Stimulated activated CD8-positive, alpha-beta memory T cell treated with anti-CD3 and anti-CD28 coated beads, Interleukin-7, amount 100 ng/mL, for 24 hours (primary cell): ENCODE measurements around the gene CATSPERZ.

Source experiments
- DNase-seq: peaks from one replicate; pipeline ENCODE4 v3.0.0-alpha.2; 2020; ENCODE audit warnings: low read depth

Gene CATSPERZ

DNA sequence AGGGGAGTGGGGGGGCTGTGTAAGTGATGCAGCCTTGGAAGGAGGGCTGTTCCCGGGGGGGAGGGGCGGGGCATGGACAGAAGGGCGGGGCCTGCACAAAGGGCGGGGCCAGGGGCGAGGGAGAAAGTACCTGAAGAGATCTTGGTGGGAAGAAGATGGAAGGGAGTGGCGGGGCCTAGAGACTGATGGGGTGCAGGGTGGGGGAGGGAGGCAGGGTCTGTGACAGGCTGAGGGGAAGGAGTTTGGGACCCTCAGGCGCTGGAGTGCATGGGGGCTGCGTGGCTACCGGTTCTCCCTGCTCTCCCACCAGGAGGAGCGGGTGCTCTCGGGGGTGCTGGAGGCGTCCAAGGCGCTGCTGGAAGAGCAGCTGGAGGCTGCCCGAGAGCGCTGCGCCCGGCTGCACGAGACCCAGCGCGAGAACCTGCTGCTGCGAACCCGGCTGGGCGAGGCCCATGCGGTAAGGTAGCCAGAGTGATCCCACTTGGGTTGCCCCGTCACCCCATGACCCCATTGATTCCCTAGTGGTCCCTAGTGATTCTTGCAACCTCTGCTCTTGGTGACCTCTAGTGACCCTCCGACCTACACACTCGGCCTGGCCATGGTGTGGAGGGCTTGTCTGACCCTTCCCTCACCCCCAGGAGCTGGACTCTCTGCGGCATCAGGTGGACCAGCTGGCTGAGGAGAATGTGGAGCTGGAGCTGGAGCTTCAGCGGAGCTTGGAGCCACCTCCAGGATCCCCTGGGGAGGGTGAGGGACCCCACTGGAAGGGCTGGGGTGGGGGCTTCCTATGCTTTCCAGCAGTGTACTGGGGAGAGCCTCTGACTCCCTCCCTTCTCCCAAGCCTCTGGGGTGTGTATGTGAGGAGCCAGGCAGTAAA is 42.9 kb downstream of the CATSPERZ start:
- DNase-seq, result no peak

DNA sequence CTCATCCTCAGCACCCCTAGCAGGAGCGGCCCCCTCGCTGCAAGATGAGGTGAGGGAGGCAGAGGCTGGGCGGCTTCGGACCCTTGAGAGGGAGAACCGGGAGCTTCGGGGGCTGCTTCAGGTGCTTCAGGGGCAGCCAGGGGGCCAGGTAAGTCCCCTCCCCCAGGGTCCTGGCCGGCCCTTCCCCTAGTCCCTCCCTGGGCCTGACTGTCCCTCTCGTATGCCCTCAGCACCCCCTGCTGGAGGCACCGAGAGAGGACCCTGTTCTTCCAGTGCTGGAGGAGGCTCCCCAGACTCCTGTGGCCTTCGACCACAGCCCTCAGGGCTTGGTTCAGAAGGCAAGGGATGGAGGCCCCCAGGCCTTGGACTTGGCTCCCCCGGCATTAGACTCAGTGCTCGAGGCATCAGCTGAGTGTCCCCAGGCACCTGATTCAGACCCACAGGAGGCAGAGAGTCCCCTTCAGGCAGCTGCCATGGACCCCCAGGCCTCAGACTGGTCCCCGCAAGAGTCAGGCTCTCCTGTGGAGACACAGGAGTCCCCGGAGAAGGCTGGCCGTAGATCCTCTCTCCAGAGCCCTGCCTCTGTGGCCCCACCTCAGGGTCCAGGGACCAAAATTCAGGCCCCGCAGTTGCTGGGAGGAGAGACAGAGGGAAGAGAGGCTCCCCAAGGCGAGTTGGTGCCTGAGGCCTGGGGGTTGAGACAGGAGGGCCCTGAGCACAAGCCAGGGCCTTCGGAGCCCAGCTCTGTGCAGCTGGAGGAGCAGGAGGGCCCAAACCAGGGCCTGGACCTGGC is 43.8 kb downstream of the CATSPERZ start:
- DNase-seq, result no peak

GRCh38 chr11:64344787-64345186 is 44.6 kb downstream of the CATSPERZ start:
- no peak for DNase-seq

- DNase-seq, result no peak
Observed at GRCh38 chr11:64347193-64347867, 47.2 kb downstream of the CATSPERZ start.

- no peak for DNase-seq
Observed at GRCh38 chr11:64348383-64349024, 48.3 kb downstream of the CATSPERZ start.

GRCh38 chr11:64349025-64349387 is 48.8 kb downstream of the CATSPERZ start:
- no peak for DNase-seq

DNA sequence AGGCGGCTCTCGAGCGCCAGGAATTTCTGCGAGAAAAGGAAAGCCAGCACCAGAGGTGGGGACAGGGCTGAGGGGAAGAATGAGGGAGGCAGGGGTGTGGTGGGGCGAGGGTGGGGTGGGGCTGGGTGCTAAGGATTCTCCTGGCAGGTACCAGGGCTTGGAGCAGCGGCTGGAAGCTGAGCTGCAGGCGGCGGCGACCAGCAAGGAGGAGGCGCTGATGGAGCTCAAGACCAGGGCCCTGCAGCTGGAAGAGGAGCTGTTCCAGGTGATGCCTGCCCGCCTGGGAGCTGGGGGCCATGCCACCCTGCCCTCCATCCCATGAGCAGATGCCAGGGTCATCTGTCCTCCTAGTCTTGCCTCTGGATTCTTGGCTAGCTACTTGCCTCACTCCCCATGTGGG is 49.2 kb downstream of the CATSPERZ start:
- DNase-seq, result no peak

GRCh38 chr11:64351136-64351631 is 51.0 kb downstream of the CATSPERZ start:
- no peak for DNase-seq

DNA sequence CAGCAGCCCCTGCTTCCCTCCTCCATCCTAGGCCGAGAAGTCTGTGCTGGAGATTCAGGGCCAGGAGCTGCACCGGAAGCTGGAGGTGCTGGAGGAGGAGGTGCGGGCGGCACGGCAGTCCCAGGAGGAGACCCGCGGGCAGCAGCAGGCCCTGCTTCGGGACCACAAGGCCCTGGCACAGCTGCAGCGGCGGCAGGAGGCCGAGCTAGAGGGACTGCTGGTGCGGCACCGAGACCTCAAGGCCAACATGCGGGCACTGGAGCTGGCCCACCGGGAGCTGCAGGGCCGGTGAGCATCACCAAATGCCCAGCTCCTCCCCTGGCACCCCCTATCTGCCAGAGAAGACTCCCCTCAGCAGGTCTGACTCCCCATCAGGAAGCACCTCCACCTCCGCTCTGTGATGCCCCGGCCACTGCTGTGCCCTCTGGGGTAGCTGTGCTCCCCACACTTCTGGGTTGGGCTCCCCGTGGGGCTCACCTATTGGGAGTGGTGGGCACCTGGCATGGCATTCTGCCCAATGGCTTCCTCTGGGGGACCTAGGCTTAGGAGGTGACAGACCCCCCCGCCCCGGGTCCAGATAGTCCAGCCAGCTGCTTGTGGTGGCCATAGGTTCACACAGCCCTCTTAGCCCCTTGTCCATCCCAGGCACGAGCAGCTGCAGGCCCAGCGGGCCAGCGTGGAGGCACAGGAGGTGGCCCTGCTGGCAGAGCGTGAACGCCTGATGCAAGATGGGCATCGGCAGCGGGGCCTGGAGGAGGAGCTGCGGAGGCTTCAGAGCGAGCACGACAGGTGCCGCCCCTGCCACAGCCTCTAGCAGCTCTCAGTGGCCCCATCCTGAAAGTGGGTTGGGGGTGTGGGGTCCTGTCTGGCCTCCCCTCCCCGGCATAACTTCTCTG is 52.2 kb downstream of the CATSPERZ start:
- no peak for DNase-seq

GRCh38 chr11:64352995-64353714 is 53.0 kb downstream of the CATSPERZ start:
- no peak for DNase-seq

DNA sequence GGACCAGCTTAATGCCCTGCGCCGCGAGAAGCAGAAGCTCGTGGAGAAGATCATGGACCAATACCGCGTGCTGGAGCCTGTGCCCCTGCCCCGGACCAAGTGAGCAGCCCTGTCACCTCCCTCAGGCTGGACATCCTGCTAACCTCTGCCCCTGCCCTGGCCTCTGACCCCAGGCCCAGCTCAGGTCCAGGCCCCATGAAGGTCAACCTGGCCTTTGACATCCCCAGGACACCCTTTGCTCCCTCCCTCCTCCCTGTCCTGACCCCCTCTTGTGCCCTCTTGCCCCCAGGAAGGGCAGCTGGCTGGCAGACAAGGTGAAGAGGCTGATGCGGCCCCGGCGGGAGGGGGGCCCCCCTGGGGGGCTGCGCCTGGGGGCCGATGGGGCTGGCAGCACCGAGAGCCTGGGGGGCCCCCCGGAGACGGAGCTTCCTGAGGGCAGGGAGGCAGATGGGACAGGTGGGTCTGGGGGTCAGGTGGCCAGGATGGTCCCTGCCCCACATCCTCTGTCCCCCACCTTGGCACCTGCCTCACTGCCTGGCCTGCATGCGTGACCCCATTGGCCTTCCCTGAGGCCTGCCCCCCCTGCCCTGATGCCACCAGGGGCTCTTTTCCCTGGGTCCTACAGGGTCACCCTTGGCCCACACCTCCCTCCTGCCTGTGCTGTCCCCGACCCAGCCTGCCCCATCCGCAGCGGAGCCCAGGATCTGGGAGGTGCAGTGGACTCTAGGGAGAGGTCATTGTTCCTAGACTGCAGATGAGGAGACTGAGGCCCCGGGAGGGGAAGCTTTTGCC is 53.8 kb downstream of the CATSPERZ start:
- DNase-seq, result no peak
